ENCODE results near the gene MEGF10. TPM values are rescaled to one million over a fixed set of nuclear protein-coding genes. Genes with fewer than 3 reads are reported as not detected.

The MEGF10 gene
- total RNA-seq, 1 donor from 2014 or later, result not detected

DNA sequence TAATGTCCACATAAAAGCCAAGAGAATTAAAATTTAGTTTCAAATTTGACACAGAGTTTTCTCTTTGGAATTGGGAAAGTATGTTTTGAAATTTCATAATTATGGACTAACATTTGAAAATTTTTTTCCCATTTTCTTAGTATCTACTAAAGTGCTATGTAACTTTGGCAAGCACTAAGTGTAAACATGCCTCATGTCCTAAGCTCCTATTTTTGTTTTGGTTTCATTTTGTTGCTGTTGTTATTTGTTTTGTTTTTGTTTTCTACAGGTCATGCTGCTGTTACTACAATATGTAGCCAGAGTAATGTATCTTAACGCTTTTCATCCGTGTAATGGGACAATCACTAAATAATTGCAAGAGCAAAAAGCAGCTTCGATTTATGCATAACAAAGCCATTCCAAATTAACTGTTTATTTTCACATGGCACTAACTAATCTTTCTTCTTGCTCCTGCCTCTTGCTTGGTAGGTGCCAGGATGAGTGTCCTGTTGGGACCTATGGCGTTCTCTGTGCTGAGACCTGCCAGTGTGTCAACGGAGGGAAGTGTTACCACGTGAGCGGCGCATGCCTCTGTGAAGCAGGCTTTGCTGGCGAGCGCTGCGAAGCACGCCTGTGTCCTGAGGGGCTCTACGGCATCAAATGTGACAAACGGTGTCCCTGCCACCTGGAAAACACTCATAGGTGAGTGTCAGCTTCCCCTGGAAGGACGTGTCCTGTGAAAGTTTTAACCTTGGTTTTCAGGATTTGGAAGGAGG lies 119.5 kb downstream of the MEGF10 start:
- intact Hi-C loops (cut with micrococcal nuclease), result no loop called here

DNA sequence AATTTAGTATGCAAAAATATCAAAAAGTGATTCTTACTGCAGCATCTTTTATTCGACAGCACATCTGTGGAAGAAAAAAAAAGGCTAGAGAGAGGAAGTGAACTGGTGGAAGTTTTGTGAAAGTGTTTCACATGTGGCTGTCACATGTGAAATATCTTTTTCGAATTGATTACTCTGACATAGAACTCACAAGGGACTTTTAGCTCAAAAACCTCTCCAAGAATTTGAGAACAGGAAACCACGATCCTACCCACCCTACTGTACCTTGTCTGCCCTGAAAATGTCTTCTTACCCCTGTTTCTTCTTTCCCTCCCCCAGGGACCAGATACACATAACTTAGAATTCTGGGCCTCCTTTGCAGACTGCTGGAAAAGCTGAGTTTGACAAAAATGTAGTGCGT lies 120.4 kb downstream of the MEGF10 start:
- intact Hi-C loops (cut with micrococcal nuclease), result no loop called here

DNA sequence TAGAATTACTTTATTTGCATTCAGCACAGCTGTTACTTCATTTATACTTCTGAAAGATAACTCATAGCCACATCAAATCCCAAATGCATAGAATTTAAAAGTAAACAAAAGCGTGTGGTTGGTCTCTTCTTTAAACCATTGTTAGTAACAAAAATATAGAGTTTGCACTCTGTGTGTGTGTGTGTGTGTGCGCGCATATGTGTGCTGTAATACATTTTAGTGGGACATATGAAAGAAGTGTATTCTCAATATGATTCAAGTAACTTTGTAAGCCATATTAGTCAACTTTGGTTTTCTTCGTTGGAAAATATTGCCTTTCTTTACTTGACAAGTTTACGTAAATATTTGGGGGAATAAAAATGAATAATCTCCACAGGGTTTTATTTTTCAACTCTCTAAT lies 120.8 kb downstream of the MEGF10 start:
- intact Hi-C loops (cut with micrococcal nuclease), result no loop called here

DNA sequence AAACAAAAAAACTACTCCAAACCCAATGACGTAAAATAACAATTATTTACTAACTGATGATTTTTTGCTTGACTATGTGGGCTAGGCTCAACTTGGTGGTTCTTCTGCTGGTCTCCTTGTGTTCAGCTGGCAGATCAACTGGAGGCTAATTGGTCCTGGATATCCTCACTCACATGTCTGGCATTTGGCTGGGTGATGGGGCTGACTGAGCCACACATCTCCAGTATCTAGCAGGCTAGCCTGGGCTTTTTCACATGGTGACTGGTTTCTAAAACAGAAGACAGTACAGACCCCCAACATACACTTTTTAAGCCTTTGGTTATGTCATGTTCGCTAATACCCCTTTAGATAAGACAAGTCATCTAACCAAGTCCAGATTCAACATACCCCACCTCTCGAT lies 122.1 kb downstream of the MEGF10 start:
- intact Hi-C loops (cut with micrococcal nuclease), result no loop called here

DNA sequence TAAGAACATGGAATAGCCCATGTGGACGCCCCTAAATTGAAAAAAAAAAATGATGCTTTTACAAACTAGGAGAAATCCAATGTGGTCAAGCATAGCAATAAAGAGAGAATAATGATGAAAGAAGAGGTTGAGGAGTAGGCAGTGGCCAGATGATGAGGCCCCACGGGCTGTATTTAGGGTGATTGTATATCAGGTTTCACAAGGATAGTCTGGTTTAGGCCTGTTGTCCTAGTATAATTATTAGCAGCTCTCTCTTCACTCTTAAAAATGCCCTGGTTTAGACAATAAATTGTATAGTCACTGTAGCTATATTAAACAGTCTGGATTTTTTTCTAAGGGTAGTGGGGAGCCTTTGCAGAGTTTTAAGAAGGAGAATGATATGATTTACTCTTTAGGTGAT lies 124.4 kb downstream of the MEGF10 start:
- intact Hi-C loops (cut with micrococcal nuclease), result no loop called here

DNA sequence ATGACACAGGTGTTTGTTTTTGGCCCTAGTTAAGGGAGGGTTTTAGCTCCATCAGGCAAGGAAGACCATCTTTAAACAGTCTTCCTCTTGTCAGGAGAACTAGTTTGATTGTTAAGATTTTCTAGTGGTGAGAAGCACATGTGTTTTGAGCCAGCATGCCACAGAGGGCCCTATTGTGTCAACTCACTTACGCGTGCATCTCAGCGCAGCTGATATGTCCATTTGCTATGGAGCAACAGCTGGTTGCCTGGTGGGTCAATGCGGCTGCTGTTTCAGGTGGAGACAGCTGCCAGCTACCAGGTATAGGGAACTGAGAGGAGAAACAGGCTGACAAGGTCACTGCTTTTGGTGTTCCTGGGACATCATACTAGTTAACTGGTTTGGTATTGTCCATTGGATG lies 126.3 kb downstream of the MEGF10 start:
- intact Hi-C loops (cut with micrococcal nuclease), result no loop called here

DNA sequence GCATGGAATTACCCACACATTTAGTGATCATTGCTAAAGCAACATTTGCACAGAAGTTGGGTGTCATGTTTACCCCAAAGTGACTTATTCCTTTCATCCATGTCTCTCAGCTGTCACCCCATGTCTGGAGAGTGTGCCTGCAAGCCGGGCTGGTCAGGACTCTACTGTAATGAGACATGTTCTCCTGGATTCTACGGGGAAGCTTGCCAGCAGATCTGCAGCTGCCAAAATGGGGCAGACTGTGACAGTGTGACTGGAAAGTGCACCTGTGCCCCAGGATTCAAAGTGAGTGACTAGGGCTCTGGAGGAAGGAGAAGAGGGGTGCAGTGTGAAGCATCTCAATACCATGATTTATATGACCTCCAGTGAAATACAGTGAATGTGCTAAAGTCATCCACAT lies 126.9 kb downstream of the MEGF10 start:
- intact Hi-C loops (cut with micrococcal nuclease), result no loop called here

DNA sequence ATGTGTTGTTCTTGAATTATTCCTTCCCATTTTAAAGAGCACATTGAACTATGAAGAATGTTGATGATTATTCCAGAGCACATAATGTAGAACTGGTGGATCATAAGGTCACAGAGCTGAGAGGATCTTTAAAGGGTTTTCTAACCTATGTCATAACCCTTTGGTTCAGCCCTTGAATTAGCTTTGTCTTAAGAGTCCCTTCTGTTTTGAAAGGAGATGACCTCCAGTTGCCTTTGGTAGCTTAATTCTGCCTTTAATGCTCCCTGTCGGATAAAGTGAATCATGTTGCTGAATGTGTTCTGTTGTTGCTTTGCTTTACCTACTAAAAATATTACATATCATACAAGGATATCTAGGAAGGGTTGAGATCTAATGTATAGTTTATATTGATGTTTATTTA lies 127.8 kb downstream of the MEGF10 start:
- intact Hi-C loops (cut with micrococcal nuclease), result no loop called here

DNA sequence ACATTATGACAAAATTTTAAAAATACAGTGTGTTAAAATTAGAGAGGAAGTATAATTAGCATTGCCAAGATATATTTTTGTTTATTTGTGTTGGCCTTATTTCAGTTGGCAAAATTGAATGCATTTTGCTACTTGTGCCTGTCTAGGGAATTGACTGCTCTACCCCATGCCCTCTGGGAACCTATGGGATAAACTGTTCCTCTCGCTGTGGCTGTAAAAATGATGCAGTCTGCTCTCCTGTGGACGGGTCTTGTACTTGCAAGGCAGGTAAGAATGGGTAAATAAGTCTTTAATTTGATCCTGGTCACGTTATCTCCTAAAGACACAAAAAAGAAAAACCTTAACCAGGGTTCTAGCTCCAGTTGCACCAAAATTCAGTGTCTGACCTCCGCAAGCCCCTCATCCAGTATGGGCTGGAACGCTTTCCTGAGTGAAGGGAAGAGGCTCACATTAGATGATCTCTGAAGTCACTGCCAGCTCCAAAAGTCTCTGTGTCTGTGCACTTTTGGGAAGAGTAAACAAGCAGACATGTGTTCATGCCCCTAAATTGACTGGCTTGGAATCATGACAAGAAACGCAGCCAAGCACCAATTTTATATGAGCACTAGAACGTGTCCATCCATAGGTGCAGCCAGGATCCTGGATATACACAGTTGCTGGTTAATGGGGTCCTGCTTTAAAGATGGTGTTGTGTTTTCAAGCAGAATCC lies 128.5 kb downstream of the MEGF10 start:
- intact Hi-C loops (cut with micrococcal nuclease), result no loop called here

DNA sequence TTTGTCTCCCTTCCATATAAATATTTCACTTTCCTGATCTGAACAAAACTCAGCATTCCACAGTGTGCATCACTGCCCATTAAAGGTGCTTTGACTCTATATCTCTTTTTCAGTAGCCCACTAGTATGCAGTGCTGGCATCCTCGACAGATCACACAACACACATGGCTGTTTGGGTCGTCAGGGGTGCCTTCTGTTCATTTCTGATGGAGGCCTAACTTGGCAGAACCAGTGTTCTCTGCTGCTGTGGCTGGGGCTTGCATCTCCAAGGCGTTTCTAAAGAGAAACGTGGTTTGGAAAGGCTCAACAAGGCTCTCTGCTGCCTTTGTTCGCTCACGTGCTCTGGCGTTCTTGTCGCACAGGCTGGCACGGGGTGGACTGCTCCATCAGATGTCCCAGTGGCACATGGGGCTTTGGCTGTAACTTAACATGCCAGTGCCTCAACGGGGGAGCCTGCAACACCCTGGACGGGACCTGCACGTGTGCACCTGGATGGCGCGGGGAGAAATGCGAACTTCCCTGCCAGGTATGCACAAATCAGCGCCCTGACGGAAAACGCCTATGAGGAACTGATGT lies 129.2 kb downstream of the MEGF10 start:
- intact Hi-C loops (cut with micrococcal nuclease), result no loop called here

DNA sequence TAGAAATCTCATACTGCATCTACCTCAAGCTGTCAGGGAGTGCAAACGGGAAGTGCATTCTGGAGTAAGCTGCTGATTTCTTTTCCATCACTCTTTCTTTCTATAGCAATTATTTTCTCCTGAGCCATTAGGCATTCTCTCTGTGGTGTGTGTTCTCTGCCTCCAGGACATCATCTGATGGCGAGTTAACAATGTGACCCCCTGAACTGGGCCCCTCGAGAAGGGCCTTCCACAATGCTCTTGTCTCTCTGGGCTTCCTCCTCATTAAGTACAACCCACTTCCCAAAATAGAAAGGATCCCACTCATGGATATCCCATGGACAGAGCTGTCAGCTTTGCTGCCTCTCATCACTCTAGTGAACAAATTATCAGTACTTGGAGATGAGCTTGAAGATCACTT lies 130.2 kb downstream of the MEGF10 start:
- intact Hi-C loops (cut with micrococcal nuclease), result no loop called here

DNA sequence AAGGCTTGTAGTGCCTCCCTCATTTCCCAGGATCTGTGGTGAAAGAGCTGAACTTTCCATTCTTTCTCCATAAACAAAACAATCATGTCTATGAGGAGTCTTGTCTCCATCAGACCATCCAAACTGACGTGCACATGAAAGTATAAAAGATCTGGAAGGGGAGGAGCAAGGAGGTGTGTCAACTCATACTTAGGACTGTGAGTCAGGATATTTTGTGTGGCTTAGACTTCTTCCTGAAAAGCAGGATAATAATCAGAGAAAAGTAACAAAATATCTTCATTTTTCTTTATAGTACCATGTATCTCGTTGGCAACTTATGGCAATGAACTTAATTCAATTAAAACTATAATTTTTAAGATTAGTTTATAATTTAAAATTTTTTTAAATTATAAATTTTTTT lies 130.9 kb downstream of the MEGF10 start:
- intact Hi-C loops (cut with micrococcal nuclease), result no loop called here

DNA sequence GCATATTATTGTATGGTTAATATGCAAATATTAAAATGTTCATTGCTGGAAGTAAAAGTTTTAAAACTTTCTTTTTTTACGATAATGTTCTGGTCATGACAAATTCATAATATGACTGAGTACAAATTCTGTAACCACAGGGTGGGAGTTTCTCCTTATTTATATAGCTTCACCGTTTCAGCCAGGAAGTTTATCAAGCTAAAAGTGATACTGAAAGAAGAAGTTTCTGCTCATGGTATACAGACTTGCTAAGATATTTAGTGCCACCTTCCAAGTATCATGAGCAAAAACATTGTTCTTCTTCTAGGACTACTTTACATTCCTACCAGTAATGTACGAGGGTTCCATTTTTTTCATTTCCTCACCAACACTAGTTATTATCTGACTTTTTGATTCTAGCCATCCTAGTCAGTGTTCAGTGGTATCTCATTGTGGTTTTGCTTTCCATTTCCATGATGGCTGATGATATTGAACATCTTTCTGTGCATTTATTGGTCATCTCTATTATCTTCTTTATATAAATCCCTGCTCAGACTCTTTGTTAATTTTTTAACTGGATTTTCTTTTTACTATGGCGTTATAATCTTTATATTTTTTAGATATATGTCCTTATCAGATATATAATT lies 132.7 kb downstream of the MEGF10 start:
- intact Hi-C loops (cut with micrococcal nuclease), result no loop called here

DNA sequence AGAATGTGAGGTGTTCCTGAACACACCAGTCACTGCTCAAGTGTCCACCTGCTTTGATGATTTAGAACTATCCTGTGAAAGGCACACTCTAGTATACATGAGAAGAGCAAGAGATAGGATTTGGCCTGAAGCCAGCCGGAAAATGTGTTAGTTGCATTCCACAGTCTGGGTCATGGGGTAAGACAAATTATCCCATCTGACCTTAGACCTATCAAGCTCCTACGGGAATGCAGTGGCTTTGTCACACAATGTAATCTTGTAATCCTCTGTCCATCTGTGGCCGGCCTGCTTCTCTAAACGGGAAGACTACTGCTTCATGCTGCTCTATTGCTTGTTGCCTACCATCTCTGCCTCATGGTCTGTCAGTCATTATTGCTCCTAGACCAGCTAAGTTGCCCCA lies 134.4 kb downstream of the MEGF10 start:
- intact Hi-C loops (cut with micrococcal nuclease), result no loop called here

DNA sequence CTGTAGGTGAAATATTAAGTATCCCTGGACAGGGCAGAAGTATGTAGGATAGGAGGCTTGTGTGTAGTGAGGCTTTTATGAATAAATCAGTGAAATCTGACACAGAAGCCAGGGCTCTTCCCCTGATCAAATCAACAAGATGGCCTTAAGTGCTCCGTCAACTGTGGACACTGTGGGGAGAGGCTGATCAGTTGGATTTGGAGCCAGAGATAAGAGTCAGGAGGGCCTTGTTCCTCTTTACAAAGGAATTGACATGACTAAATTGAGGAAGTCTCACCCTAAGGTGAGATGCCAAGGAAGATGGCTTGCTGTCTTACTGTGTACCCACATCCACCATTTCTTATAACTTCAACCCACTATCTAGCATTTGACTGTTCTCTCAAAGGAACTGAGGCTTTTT lies 135.3 kb downstream of the MEGF10 start:
- intact Hi-C loops (cut with micrococcal nuclease), result no loop called here

DNA sequence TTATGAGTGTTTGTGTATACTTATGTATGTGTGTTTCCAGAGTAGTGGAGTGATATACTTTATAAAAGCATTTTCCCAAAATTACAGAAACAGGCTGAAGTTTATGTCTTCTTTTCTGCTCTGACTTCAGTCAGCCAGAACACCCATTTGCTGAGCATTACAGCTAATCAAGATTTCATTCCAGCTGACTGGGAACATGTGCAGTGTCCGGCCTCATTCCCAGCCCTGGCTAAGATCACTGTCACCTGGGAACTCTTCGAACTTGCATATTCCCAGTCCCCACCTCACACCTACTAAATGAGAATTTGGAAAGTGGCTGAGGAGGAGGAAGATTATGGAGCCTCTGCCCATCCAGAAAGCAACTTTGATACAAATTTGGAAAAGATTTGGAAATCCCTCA lies 136.1 kb downstream of the MEGF10 start:
- intact Hi-C loops (cut with micrococcal nuclease), result no loop called here

DNA sequence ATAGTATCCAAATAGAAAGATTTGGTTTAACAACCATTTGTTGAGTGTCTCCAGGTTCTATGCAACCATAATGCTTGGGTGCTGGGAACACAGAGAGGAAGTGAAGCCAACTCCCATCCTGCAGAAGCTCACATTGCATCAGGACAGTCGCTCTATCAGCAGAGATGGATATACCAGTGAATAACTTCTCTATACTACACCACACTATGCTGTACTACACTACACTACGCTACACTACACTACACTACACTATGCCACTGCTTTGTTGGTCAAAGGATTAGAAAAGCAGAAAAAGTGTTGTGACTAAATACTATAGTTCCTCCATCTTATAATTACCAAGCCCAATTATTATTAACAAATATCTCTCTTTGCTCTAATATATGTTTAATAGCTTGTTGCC lies 137.7 kb downstream of the MEGF10 start:
- intact Hi-C loops (cut with micrococcal nuclease), result no loop called here

DNA sequence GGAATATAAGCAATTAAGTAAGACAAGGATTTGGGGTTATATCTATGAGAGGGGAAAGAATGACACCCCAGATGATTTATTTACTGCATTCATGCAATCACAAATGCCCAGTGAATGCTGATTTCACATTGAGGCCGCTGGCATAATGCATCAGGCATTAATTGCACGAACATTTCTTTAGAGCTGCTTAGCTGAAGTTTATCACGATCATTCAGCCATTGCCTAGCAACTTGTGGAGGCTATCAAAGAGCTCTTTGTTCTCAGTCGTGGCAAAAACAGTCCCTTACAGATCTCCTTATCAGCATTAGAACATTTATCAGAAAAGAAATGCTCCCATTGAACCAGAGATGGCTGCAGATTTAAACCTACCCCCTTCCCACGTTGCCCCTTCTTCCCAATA lies 138.2 kb downstream of the MEGF10 start:
- intact Hi-C loops (cut with micrococcal nuclease), result no loop called here

DNA sequence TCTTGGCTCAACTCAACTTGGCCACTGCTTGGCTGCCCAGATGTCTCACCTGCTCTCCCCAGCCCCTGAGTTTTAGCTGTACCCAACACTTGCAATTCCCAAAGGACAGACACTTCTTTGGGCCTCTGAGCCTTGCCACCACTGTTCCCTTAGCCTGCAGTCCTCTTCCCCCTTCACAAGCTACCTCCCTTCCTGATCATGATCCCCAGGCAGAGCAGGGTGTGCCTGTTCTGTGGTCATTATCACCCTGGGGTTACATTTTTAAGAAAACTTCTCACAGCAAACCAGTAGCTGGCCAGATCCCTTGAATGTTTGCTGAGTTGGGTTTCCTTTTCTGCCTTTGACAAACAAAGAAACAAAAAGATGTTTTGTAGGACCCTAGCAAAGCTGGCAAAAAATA lies 139.3 kb downstream of the MEGF10 start:
- intact Hi-C loops (cut with micrococcal nuclease), result no loop called here

DNA sequence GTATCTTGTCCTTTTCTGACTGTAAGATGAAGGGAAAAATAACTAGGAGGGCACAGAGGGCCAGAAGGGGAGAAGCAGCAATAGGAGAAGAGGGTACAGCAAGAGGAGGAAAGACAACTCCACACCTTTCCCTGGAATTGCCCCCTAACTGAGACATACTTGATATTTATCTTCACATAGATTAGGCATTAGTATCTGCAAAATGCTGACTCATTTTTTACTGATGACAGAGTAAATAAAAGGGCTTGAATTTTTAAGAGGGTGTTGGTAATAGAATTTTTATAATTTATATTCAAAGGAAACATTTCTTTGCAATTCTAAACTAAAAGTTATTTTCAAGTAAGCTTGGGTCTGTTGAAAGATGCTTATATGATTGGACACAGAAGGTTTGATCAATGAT lies 140.0 kb downstream of the MEGF10 start:
- intact Hi-C loops (cut with micrococcal nuclease), result no loop called here

DNA sequence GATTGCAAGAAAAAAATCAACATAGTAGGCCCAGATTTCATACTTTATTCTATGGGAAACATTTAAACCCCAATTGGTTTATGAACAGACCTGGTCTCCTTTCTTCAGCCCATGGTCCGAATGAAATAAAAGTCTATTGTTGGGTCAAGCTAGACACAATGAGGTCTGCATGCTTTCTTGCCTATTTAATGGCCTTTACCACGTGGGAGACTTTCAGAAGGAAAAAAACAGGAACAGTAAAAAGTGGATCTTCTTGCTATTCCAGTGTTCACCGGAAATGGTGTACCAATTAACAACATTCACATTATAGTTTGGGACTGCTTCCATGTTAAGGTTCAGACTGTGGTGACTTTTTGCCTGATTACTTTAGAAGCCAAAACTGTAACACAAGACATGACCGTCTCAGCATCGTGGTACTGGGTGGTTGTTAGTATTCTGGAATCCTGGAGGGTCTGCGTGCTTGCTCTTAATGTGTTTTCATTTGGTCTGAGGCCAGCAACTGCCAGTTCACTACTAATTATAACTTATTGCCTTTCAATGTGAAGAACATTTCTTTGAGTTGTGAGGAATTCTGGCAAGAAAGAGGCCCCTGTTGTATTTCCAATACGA lies 141.5 kb downstream of the MEGF10 start:
- intact Hi-C loops (cut with micrococcal nuclease), result no loop called here

DNA sequence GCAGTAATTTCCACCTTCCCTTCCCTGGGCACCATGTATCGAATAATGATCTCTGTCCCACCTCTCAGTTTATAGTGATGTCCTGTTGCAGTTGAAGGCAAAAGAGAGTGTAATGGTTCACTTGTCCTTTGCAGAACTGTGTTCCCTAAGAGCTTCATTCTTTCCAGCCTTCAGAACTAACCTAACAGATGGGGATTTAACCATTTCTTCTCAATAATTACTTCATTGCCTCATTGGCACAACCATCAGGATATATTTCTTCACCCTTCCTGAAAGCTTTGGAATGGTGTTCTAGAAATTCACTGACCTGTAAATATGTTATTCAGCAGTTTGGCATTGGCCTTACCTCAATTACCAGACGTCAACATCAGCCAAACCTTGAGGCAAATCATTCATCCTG lies 142.9 kb downstream of the MEGF10 start:
- intact Hi-C loops (cut with micrococcal nuclease), result no loop called here

Data from T-helper 2 cell treated with Interferon-gamma antibody and Interleukin-4, amounts not matched to agents 100 ng/mL and 5 ng/mL, for 36 hours (primary cell).